NCI-H510A treated with DMSO at 0.1 percent for 48 hours (cell line): ENCODE measurements around the gene NPM3.

Experiments
- DNase-seq: peaks from one replicate; lab custom pipeline; 2025; lab: John Stamatoyannopoulos, UW

NPM3 gene

DNA sequence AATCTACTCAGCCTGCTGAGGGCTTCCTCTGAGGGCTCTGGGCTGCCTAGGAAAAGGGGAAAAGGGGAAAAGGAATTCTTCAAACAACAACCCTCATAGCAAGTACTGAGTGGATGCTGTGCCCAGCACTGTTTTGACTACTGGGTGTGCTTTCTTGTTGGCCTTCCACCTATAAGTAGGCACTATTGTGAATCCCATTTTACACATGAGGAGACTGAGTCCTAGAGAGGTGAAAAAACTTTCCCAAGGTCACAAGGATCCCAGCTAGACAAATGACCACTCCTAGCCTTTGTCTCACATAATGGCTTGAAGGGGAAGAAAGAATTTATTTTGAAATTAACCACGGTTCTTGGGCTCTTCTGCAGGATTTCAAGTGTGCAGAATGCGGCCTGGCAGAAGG, 24.4 kb downstream of the NPM3 start:
- no peak for DNase-seq

DNA sequence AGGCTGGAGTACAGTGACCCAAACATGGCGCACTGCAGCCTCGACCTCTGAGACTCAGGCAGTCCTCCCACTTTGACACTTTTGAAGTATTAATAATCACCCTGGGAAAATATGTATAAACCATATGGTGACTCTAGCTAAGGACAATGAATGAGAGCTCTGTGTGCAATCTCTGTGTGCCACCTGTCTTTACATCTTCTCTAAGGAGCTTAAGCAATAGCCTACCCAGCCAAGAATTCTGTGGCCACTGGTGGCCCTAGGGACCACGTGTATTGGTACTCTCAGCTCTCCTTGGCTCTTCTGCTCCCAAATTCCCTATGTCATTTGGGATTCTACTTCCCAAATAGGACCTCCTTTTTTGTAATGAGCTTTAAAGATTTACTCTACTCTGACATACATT, 31.0 kb downstream of the NPM3 start:
- DNase-seq, result no peak

- no peak for DNase-seq
Measured at GRCh38 chr10:101749047-101750016, 33.9 kb downstream of the NPM3 start.

DNA sequence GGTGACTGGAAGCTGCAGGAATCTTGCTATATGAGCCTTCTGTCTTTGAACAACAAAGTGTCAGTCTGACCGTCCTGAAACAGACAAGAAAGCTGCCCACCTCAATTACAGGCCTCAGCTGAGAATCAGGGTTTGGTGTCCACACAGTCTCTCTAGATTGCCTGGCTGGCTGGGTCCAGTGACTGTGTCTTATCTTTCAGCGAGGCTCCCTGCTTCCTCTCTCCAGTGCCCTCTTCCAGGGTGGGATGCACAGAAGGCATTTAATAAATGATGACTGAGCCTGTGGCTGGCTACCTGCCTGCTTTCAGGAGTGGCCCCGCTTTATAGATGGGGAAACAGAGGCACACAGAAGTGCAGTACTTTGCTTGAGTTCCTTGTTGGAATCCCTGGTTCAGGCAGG, 34.8 kb downstream of the NPM3 start:
- DNase-seq, result no peak

GRCh38 chr10:101745074-101745696, 38.1 kb downstream of the NPM3 start:
- DNase-seq, result no peak

GRCh38 chr10:101744267-101744666, 39.0 kb downstream of the NPM3 start:
- DNase-seq, result no peak

DNA sequence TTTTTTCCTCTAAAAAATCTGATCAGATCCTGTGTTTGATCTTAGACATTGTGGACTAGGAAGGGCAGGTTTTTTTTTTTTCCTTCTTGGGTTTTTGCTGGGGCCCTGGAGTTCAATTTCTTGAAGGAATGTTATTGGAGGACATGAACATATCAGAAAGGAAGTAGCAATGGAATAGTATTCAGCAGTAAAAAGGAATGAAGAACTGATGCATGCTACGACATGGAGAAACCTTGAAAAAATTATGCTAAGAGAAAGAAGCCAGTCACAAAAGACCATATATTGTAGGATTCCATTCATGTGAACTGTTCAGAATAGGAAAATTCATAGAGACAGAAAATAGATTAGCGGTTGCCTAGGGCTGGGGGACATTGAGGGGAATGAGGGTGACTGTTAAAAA, 41.3 kb downstream of the NPM3 start:
- no peak for DNase-seq

DNA sequence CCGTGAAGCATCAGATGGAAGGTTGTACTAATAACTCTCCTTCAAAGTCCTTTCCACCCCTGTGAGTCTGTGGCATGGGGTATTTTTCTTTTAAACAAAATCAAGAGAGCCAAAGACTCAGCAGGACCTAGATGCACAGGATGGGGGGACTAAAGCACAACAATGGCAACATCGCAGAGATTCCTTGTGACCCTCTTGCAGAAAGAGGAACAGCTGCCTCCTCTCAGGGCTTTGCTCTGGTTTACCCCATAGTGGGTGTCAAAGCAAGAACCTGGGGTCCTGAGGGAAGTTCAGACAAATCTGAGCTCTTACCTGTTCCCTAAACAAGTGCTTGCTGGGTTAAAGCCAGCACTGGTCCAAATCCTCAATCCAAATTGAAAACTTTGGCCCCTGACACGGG, 46.6 kb downstream of the NPM3 start:
- DNase-seq, result no peak

DNA sequence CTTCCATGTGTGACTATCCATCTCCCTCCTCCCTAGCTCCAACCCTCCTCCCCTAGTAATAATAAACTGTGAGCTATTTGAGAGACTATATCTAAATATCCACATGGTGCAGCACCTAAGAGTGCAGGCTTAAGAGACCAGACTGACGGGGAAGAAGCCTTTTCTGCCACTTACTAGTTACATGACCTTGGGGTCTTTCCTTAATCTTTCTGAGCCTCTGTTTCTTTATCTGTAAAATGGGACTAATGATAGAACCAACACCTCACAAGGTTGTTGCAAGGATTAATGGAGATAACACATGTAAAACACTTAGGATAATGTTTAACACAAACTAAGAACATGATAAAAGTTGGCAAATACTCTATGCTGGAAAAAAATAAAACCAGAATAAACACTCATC, 51.1 kb downstream of the NPM3 start:
- no peak for DNase-seq
